Mesendoderm (in vitro differentiated cells): ENCODE data around the gene TMCC3. TPM values are rescaled to one million over a fixed set of nuclear protein-coding genes. Genes with fewer than 3 reads are reported as not detected.

Experiments
- small RNA-seq: library from polyadenylated mRNA; stranded (forward); fragments of <200 nt; extraction: miRNeasy Mini kit (QIAGEN cat#:217004); gene quantifications from one replicate; pipeline ENCODE3, GENCODE V24; 2013; ENCODE audit not compliant: insufficient read depth

The TMCC3 gene

Small RNA genes within 50 kb of the gene (small RNA-seq; reads per million reads assigned to genes)
- gene LSM3P2 (not detected), gene MIR5700 (not detected)
